ENCODE data around the gene SLC44A5.
A peak's percentile ranks its signal among the peaks of the same experiment; 100 is the strongest.
"Not testable (repeated sequence)": the region's sequence is repeated elsewhere in the genome, so short reads cannot be mapped to it uniquely, and the experiment has no call there.

The SLC44A5 gene

DNA sequence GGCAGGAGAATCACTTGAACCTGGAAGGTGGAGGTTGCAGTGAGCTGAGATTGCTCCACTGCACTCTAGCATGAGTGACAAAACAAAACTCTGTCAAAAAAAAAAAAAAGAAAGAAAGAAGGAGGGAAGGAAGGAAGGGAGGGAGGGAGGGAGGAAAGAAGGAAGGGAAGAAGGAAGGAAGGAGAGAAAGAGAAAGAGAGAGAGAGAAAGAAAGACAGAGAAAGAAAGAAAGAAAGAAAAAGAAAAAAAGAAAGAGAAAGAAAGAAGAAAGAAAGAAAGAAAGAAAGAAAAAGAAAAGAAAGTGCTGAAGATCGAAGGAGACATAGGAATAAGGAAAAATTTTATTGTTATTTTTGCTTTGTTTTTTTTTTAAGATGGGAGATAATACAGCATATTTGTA lies 166.7 kb downstream of the SLC44A5 start:
- no peak for DNase-seq

DNA sequence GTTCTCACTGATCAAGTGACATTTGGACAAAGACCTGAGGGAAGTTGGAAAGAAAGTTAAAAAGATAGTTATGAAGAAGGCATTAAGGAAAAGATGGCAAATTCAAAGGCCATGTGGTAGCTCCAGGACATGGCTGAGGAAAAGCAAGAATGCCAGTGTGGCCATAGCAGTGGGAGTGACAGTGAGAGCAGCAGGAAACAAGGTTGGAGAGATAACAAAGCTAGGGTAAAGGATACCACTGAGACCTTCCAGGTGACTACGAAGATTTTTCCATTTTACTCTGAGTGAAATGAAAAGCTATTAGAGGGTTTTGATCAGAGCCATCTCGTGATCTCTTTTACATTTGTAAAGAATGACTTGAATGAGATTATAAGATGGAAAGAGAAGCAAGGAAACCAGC lies 170.6 kb downstream of the SLC44A5 start:
- DNase-seq = no peak

DNA sequence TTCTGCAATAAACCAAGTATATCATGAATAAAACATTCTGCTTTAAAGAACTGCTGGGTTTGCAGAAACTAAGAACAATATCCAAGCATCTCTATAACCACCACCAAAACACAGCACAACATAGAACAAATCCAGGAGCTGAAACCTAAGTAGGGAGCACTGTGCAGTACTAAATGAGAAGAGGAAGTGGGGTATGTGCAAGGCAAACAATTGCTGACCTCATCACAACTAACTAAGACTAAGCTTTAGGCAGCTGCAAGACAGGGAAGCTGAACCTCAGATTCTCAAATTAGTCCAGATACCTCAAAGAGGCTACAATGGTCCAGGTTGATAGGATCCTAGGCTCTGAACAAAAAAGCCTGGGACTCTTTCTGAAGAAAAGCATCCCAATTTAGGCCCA lies 172.6 kb downstream of the SLC44A5 start:
- DNase-seq = no peak

DNA sequence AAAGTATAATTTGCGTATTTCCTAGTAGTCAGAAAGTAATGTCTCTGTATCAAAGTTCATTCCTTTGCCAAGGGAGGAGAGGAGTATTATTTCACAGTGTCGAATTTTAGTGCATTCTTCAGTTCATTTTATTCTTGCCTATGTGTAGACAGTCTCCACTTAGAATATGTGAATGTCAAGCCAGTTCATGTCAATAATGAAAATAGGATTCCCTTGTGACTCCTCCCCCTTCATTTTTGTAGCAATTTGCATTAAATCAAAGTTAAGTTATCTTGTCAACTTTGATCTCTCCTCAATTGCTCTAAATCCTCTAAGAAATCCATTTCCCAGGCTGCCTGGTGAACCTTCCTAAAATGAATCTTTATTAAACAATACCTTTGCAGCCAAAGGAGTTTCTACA lies 179.1 kb downstream of the SLC44A5 start:
- no peak for DNase-seq

DNA sequence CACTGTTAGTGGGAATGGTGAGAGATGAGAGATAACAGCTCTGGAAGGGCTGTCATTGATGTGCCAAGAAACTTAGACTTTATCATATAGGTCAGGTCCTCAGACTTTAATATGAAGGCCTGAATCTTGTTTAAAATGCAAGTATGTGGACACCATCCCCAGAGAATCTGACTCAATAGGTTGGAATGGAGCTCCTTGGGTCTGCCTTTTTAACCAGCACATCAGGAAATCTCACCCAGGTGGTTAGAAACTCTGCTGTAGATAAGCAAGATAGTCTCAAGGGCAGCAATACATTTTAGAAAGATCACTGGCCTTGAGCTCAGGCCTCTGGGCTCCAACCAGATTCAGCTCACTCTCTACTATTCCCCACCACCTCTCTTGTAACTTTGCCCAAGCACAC lies 180.4 kb downstream of the SLC44A5 start:
- DNase-seq = no peak

DNA sequence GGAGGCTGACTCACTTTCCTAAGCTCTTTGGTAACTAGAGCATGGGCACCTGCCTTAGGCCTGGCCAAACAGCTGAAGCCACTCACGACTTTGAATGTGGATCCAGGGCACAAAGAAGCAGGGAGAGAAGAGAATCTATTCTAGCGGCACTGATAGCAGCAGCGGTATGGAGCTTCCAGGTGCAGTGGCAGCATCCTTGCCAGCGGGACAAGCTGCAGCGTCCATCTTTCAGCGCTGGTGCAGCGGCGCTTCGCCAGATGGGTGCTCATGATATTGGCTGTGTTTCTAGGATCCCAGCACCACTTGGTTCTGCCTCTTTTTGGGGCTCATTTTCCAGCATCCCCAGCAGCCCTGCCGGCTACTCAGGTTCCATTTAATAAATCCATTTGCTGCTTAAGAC lies 184.2 kb downstream of the SLC44A5 start:
- no peak for DNase-seq

DNA sequence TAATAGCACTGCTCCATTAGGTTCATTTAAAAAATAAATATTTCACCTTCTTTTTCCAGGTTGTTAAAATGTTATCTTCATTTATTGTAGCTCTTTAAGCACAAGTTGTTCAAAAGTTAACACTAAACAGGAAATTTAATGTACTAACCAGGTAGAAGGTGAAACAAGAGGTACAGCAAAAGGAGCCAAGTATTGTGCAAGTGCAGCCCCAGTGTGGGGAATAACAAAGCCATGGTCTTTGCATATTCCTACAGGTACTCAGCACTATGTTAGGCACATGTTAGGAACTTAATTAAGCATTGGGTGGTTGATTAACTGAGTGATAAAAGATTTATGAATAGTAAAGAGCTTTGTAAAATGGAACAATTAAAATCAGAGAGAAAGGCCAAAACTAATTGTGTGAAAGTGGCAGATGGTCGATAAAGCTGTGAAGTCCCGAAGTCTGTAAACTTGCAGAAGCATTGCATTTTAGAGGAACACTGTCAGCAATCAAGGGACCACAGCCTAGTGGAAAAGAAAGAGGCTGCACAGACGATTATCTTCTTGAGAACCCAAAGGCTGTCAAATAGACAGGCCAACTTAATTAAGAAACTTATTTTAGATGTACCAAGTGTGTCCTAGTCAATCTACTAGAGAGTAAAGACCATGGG lies 185.8 kb downstream of the SLC44A5 start:
- no peak for DNase-seq

DNA sequence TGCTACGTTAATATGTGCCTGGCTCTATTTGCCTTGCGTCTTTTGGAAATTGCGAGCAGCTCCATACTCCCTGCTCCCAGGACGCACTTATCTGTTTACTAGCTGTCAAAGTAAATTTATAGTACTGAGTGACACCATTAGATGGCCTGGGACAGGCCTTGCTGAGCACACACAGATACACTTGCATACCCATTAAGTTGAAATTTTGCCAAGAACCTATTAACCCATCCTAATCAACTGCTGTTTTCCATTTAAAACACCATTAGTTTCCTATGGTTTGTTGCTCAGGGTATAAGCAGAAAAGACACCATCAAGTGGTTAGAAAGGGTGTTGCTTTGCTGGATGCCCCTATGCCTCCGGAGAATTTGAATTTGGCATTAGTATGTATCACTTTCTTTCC lies 187.3 kb downstream of the SLC44A5 start:
- peak; percentile 63 for DNase-seq

DNA sequence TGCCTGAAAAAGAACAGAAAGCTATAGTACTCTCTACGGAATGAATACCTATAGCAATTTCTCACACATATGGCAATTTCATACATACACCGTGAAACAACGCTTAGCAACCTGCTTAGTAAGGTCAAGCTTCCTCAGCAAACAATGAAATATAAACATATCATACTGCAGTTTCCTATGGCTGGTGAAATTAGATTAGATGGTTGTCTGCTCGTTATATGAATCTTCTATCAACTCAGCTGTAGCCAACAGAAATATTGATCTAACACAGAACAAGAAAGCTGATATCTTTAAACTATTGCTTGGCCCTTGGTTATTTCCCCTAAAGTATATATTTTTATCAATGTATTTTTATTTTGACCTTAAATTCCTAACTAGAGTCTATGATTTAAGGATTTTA lies 187.8 kb downstream of the SLC44A5 start:
- peak; percentile 4 for DNase-seq

DNA sequence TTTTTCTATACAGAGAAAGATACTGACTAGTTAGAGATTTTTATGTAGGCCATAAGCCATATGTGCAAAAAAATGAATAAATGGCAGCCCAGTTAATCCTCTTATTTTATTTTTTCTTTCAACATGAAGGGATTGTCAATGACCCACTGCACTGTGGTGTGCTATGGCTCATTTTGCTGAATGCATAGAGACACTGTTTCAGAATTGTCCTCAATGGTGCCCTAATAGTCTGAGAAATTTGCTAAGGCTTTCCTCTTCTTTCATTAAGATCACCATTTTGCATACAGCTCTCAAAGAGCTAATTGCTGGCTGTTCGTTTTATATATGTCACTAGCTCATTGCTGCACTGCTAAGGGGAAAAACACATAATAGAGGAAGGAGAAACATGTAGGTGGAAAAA lies 189.5 kb downstream of the SLC44A5 start:
- no peak for DNase-seq

DNA sequence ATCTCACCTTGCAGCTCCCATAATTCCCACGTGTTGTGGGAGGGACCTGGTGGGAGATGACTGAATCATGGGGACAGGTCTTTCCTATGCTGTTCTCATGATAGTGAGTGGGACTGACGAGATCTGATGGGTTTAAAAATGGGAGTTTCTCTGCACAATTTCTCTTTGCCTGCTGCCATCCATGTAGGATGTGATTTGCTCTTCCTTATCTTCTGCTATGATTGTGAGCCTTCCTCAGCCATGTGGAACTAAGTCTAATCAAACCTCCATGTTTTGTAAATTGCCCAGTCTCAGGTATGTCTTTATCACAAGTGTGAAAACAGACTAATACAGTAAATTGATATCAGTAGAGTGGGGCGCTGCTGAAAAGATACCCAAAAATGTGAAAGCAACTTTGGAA lies 195.7 kb downstream of the SLC44A5 start:
- DNase-seq = no peak

DNA sequence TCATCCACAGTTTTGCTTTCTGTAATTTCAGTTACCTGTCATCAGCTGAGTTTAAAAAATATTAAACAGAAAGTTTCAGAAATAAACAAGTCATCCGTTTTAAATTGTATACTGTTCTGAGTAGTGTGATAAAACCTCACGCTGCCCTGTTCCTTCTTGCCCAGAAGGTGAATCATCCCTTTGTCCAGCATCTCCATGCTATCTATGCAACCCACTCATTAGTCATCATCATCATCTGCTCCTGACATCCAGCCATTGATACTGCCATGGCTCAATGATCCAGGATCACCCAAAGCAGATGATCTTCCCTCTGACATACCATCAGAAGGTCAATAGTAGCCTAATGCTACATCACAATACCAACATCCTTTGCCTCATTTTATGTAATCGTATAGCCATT lies 198.3 kb downstream of the SLC44A5 start:
- no peak for DNase-seq

DNA sequence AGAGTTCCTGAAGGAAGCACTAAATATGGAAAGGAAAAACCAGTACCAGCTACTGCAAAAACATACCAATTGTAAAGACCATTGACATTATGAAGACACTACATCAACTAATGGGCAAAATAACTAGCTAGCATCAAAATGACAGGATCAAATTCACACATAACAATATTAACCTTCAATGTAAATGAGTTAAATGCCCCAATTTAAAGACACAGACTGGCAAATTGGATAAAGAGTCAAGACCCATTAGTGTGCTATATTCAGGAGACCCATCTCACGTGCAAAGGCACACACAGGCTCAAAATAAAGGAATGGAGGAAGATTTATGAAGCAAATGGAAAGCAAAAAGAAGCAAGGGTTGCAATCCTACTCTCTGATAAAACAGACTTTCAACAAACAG lies 206.2 kb downstream of the SLC44A5 start:
- not testable (repeated sequence) for DNase-seq

DNA sequence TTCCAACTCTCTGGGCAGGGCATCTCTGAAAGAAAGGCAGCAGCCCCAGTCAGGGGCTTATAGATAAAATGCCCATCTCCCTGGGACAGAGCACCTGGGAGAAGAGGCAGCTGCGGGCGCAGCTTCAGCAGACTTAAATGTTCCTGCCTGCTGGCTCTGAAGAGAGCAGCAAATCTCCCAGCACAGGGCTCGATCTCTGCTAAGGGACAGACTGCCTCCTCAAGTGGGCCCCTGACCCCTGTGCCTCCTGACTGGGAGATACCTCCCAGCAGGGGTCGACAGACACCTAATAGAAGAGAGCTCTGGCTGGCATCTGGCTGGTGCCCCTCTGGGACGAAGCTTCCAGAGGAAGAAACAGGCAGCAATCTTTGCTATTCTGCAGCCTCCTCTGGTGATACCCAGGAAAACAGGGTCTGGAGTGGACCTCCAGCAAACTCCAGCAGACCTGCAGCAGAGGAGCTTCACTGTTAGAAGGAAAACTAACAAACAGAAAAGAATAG lies 207.7 kb downstream of the SLC44A5 start:
- DNase-seq = not testable (repeated sequence)

DNA sequence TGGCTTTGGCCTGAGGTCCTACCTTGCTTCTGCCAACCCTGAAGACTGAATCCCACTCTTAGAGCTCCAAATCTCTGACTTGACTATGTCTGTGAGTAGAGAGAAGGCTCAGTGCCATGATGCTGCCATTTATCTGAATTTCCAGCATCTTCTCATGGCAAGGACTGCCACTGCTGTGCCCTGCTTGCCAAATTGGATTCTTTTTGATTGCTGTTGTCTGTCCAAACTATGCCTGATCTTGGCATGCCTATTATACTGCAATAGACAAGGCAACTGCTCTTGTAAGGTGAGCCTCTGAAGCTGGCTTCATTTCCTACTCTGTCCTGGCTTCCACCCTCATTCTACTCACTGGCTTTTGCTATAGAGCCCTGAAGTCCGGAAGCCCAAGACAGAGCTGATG lies 210.2 kb downstream of the SLC44A5 start:
- DNase-seq = no peak

DNA sequence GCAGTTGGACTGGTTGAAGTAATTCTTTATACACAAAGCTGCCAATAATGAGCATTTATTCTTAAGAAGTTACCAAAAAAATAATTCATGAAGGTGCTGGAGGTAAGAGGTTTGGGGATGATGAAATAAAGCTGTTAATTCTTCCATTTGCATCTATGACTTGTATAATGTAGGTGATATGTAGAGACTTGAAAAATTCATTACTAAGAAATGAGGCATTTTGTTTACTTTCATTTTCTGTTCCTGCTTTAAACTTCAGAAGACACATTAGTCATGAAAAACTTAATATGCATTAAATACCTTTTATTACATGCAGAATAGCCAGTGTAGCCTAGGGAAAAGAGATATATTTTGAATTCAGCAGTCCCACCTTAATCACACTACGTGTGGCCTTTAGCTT lies 214.2 kb downstream of the SLC44A5 start:
- DNase-seq = no peak

DNA sequence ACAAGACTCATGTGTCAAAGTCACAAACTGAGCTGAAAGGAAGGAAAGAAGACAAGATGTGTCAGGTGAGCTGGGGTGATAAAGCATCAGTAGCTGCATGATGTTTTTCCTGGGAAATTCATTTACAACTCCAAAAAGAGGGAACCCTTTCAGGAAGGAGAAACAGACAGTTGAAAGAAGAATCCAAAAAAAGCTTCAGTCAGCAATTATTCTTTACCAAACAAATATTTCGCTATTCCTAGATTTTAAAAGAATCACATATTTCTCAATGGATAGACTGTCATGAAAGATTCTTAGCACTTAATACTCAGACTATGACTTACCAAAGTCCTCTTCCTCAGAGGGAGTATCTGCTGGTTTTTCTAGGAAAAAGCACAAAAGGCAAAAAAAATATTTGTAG lies 214.7 kb downstream of the SLC44A5 start:
- no peak for DNase-seq

DNA sequence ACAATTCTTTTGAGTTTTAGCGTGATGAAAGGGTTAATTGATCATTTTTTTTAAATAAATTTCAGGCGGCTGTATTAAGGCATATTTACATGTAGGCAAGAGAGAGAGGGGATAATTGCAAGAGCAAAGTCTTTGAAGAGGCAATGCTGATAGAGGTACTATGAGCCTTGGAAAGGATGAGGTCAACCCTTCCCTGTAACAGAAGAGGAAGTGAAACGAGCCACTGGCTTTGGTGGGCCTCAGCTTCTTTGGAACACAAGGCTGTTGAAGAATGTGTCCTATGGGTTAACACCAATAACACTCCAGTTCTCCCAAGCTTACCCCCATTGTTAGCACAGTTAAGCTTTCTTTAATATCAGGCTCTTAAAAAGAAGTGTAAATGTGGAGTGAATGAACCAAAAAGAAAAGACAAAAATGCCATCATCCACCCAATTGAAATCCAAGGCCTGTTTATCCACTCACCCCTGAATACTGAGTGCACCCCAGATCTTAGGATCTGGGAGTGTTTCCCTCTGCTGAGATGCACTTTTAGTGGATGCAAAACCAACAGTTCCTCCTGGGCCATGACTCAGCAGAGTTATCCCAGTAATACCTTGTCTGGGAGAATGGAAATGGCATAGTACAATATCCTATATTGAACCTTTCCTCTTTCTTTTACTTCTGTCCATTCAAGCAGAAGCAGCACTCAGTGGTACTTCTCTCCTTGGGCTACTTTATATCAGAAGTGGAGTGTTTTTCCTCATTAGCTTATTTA lies 216.4 kb downstream of the SLC44A5 start:
- no peak for DNase-seq

DNA sequence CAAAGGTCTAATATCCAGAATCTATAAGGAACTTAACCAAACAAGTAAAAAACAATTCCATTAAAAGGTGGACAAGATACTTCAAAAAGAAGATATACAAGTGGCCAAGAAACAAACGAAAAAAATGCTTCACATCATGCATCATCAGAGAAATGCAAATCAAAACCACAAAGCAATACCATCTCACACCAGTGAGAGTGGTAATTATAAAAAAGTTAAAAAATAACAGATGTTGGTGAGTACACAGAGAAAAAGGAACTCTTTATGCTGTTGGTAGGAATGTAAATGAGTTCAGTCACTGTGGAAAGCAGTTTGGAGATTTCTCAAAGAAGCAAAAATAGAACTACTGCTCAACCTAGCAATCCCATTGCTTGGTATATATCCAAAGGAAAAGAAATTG lies 218.6 kb downstream of the SLC44A5 start:
- no peak for DNase-seq

DNA sequence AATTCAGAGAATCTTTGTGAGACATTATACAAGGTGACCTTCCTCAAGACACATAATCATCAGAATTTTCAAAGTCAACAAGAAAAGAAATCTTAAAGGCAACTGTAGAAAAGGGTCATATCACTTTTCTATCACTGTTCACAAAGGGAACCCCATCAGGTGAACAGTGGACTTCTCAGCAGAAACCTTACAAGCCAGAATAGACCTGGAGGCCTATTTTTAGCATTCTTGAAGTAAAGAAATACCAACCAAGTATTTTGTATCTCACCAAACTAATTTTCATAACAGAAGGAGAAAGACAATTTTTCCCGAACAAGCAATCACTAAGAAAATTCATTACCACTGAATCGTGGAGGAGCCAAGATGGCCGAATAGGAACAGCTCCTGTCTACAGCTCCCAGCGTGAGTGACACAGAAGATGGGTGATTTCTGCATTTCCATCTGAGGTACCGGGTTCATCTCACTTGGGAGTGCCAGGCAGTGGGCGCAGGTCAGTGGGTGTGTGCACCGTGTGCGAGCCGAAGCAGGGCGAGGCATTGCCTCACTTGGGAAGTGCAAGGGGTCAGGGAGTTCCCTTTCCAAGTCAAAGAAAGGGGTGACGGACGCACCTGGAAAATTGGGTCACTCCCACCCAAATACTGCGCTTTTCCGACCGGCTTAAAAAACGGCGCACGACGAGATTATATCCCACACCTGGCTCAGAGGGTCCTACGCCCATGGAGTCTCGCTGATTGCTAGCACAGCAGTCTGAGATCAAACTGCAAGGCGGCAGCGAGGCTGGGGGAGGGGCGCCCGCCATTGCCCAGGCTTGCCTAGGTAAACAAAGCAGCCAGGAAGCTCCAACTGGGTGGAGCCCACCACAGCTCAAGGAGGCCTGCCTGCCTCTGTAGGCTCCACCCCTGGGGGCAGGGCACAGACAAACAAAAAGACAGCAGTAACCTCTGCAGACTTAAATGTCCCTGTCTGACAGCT lies 235.2 kb downstream of the SLC44A5 start:
- peak; percentile 26 for DNase-seq

DNA sequence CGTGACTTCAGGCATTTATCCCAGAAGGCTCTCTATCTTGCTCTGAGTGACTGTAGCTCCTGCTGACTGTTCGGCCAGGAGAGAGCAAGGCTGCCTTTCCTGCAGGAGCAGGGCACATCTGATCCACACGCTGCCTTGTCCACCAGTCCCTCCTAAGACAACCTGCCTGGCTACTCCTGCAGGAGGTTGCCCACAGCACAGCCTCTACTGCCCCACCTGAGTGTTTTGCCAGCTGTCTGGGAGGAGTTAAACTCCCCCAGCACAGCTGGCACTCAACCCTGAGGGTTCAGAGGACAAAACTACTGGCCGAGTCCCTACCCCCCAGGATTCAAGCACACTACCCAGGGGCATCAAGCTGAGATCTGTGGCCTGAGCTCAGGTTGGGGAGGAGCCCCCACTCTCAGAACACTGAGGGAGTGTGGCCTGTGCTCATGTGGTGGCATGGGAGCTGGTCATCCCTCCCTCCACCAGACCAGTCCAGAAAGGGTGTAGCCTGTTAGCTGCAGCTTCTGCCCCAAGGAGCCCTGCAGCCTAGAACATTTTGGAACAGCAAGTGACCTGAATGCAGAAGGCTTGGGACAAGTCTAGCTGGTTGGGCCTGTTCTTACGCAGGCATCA lies 237.3 kb downstream of the SLC44A5 start:
- peak; percentile 2 for DNase-seq

DNA sequence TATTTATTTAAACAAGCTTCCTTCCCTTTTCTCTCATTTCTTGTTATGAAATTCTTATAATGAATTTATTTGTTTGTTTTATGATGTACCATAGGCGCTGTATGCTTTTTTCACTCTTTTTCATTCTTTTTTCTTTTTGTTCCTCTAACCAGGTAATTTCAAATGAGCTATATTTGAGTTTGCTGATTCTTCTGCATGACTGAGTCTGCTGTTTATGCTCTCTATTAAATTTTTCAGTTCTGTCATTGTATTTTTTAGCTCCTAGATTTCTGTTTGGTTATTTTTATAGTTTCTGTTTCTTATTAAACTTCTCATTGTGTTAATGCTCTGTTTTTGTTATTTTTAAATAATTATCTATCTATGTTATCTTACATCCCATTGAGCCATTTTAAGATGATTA lies 244.3 kb downstream of the SLC44A5 start:
- DNase-seq = no peak

DNA sequence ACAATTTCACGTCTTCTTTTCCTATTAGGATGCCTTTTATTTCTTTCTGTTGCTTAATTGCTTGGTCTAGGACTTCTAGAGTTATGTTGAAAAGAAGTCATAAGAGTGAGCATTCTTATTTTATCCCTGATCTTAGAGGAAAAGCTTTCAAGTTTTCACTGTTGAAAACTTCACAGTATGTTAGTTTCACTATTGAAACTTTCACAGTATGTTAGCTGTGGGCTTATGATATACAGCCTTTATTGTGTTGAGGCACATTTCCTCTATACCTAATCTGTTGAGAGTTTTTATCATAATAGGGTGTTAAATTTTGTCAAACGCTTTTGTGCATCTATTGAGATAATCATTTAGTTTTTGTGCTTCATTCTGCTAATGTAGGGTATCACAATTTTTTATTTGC lies 249.7 kb downstream of the SLC44A5 start:
- DNase-seq = no peak

Data from NCI-H146 (cell line).